ENCODE measurements around the gene PAQR9. TPM values are rescaled to one million over a fixed set of nuclear protein-coding genes. Genes with fewer than 3 reads are reported as not detected.

Gene PAQR9
- total and polyA plus RNA-seq, 2 donors (not counting 1 experiment from before 2014, with no cell fraction given), result not detected

- Histone ChIP-seq H3K4me1 (ENCODE audit: control insufficient read depth in 2 of 2, insufficient read depth in 2 of 2, low read length in 2 of 2) (peaks cover 25 to 29% of the 10 kb centered on the region in 2 donors), H3K4me2 (replicated peaks; ENCODE audit: low read depth, low read length, poor library complexity, severe bottlenecking) (no peak overlapping the region), H3K9me3 (ENCODE audit: control extremely low read depth in 1 of 3, control insufficient read depth in 2 of 3, insufficient read depth in 1 of 3, low read length in 2 of 3) (no peaks in the 10 kb centered on the region), H3K9ac (ENCODE audit: low read length) (no peak overlapping the region), H4K20me1 (ENCODE audit: control insufficient read depth, insufficient read depth, low read length, poor library complexity, severe bottlenecking) (peaks cover 51% of the 10 kb centered on the region), H3K4me3 (ENCODE audit: control extremely low read depth in 1 of 5, extremely low read depth in 1 of 5, insufficient read depth in 1 of 5, low read depth in 2 of 5, low read length in 4 of 5) (no peak overlapping the region), H2AFZ (ENCODE audit: insufficient read depth, low read depth, low read length, poor library complexity, severe bottlenecking) (no peak overlapping the region), H3K27ac (ENCODE audit: low read length in 2 of 2) (no peak overlapping the region), H3K79me2 (ENCODE audit: control insufficient read depth, insufficient read depth, low read length) (peaks cover 87% of the 10 kb centered on the region), H3K36me3 (replicated peaks in 1 of 2; ENCODE audit: control extremely low read depth in 1 of 2, control insufficient read depth in 1 of 2, extremely low read depth in 1 of 2, insufficient read depth in 2 of 2, low read length in 1 of 2) (no peaks in the 10 kb centered on the region), H3K27me3 (replicated peaks in 1 of 4; ENCODE audit: control extremely low read depth in 1 of 4, control insufficient read depth in 3 of 4, insufficient read depth in 4 of 4, low read length in 3 of 4) (no peaks in the 10 kb centered on the region)
- Mint-ChIP-seq H3K27me3 (no peaks in the 10 kb centered on the region), H3K4me3 (no peak overlapping the region), H3K4me1 (peaks cover 58% of the 10 kb centered on the region), H3K9me3 (ENCODE audit: insufficient read depth) (no peaks in the 10 kb centered on the region), H3K27ac (no peak overlapping the region)
- ATAC-seq (ENCODE audit: low read depth) (no peak), DNase-seq (no peak)
- intact Hi-C loops (cut with micrococcal nuclease), result loop anchor here (5.0 kb wide), 4 partner anchors 408 to 1693 kb away; partner anchors contain the start of genes PLS1, RNF7 and TFDP2
- POLR2A ChIA-PET, result no interaction called here
- TF ChIP-seq CTCF (IDR thresholded peaks at IDR 0.05) (no peak), EZH2 (IDR thresholded peaks at IDR 0.05; ENCODE audit: borderline replicate concordance, insufficient read depth, low read depth, low read length, poor library complexity, severe bottlenecking) (no peak)
- WGBS (ENCODE audit: insufficient coverage), result no CpG with 5 or more reads among the region's 2 CpGs
- CTCF ChIA-PET, result interaction anchor here (0.6 kb wide), 1 partner anchor 117 kb away, joined by 3 read pairs; no protein-coding TSS in a partner anchor
These were observed 41.3 kb upstream of the PAQR9 start for GRCh38 chr3:143004823-143005222.

- Histone ChIP-seq H3K4me1 (ENCODE audit: control insufficient read depth in 2 of 2, insufficient read depth in 2 of 2, low read length in 2 of 2) (peaks cover 21 to 27% of the 10 kb centered on the region in 2 donors), H2AFZ (ENCODE audit: insufficient read depth, low read depth, low read length, poor library complexity, severe bottlenecking) (peak overlapping the region; percentile 96), H3K79me2 (ENCODE audit: control insufficient read depth, insufficient read depth, low read length) (peaks cover 66% of the 10 kb centered on the region), H4K20me1 (ENCODE audit: control insufficient read depth, insufficient read depth, low read length, poor library complexity, severe bottlenecking) (peaks cover 31% of the 10 kb centered on the region), H3K4me2 (replicated peaks; ENCODE audit: low read depth, low read length, poor library complexity, severe bottlenecking) (peak overlapping the region; percentile 87), H3K4me3 (ENCODE audit: control extremely low read depth in 1 of 5, extremely low read depth in 1 of 5, insufficient read depth in 1 of 5, low read depth in 2 of 5, low read length in 4 of 5) (peak overlapping the region in 4 of 5 experiments; percentile 73 to 100 (median 96)), H3K27ac (ENCODE audit: low read length in 2 of 2) (peak overlapping the region; percentile 86 to 98), H3K9me3 (ENCODE audit: control extremely low read depth in 1 of 3, control insufficient read depth in 2 of 3, insufficient read depth in 1 of 3, low read length in 2 of 3) (no peaks in the 10 kb centered on the region), H3K9ac (ENCODE audit: low read length) (peak overlapping the region; percentile 100), H3K27me3 (replicated peaks in 1 of 4; ENCODE audit: control extremely low read depth in 1 of 4, control insufficient read depth in 3 of 4, insufficient read depth in 4 of 4, low read length in 3 of 4) (no peaks in the 10 kb centered on the region), H3K36me3 (replicated peaks in 1 of 2; ENCODE audit: control extremely low read depth in 1 of 2, control insufficient read depth in 1 of 2, extremely low read depth in 1 of 2, insufficient read depth in 2 of 2, low read length in 1 of 2) (no peaks in the 10 kb centered on the region)
- TF ChIP-seq CTCF (IDR thresholded peaks at IDR 0.05) (no peak), EZH2 (IDR thresholded peaks at IDR 0.05; ENCODE audit: borderline replicate concordance, insufficient read depth, low read depth, low read length, poor library complexity, severe bottlenecking) (no peak)
- CTCF ChIA-PET, result interaction anchor here (1.1 to 2.6 kb wide), 3 partner anchors 11 to 425 kb away, joined by 3 to 13 read pairs (median 10); partner anchors contain the start of gene ATR
- Mint-ChIP-seq H3K9me3 (ENCODE audit: insufficient read depth) (no peaks in the 10 kb centered on the region), H3K27ac (no peak overlapping the region), H3K27me3 (no peaks in the 10 kb centered on the region), H3K4me1 (peaks cover 44% of the 10 kb centered on the region), H3K4me3 (peak overlapping the region; percentile 96)
- POLR2A ChIA-PET, result interaction anchor here (1.3 to 2.7 kb wide), 3 partner anchors 424 to 969 kb away, joined by 3 to 17 read pairs (median 9); partner anchors contain the start of genes ATR and DIPK2A
- no peak for DNase-seq
- no peak for ATAC-seq (ENCODE audit: low read depth)
- intact Hi-C loops (cut with micrococcal nuclease), result loop anchor here (5.0 kb wide), 4 partner anchors 405 to 1690 kb away; partner anchors contain the start of genes PLS1, RNF7 and TFDP2
- 0% methylated on average over 2 of the region's 9 CpGs for WGBS (ENCODE audit: insufficient coverage)
These were observed 39.3 kb upstream of the PAQR9 start for GRCh38 chr3:143002727-143003126.

All from B cell (primary cell).